LNCAP (cell line): ENCODE measurements around the gene TMTC2.

Experiments
- TF ChIP-seq, protein P1 (sequence below): fragments of 450-650 bp; IDR thresholded peaks from 2 replicates; pipeline ENCODE4 v1.5.1; 2017; ENCODE audit warnings: mild to moderate bottlenecking

TMTC2 gene

DNA sequence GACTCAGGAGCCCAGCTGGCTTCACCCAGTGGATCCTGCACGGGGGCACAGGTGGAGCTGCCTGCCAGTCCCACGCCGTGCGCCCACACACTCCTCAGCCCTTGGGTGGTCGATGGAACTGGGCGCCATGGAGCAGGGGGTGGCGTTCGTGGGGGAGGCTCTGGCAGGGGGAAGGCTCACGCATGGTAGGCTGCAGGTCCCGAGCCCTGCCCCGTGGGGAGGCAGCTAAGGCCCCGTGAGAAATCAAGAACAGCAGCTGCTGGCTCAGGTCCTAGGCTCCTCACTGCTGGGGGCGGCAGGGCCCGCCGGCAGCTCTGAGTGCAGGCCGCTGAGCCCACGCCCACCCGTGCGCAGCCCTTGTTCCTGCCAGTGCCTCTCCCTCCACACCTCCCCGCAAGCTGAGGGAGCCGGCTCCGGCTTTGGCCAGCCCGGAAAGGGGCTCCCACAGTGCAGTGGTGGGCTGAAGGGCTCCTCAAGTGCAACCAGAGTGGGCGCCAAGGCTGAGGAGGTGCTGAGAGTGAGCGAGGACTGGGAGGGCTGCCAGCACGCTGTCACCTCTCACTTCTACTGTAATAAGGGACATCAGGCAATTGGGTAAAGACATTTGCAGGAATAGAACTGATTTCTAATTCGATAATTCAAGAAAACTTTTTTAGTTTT lies 115.4 kb downstream of the TMTC2 start:
- TF ChIP-seq, protein P1, sequence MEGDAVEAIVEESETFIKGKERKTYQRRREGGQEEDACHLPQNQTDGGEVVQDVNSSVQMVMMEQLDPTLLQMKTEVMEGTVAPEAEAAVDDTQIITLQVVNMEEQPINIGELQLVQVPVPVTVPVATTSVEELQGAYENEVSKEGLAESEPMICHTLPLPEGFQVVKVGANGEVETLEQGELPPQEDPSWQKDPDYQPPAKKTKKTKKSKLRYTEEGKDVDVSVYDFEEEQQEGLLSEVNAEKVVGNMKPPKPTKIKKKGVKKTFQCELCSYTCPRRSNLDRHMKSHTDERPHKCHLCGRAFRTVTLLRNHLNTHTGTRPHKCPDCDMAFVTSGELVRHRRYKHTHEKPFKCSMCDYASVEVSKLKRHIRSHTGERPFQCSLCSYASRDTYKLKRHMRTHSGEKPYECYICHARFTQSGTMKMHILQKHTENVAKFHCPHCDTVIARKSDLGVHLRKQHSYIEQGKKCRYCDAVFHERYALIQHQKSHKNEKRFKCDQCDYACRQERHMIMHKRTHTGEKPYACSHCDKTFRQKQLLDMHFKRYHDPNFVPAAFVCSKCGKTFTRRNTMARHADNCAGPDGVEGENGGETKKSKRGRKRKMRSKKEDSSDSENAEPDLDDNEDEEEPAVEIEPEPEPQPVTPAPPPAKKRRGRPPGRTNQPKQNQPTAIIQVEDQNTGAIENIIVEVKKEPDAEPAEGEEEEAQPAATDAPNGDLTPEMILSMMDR: no peak

- TF ChIP-seq, protein P1: no peak
These were observed 116.5 kb downstream of the TMTC2 start for GRCh38 chr12:82803201-82803600.

- TF ChIP-seq, protein P1: no peak
These were observed 117.9 kb downstream of the TMTC2 start for GRCh38 chr12:82804601-82805000.

DNA sequence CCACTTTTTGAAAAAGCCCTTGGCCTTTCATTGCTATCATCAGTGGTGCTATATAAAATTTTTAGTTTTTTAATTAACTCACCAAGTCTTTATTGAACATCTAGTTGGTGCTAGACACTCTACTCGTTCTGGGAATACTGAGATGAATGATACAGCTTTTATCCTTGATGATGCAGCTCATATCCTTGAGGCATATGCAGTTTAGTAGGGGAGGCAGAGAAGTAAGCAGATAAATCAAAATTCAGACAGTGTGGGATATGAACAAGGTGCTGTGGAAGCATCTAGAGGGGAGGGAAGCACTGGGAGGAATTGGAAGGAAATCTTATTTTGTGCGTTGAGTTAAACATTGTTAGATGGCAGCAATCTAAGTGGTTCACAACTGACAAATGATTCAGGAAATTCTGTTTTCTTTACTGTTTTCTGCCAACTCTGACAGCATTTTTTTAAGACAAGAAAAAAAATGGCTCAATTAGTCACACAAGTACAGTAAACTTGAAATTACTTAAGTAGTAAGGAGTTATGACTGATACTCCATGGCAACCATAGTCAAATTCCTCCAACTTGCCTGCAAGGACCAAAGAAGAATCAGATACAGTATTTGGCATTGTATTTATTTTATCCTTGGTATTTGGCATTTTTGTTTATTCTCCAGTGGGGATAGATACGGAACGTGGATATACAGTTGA lies 119.2 kb downstream of the TMTC2 start:
- TF ChIP-seq, protein P1: no peak

GRCh38 chr12:82807132-82807737 lies 120.5 kb downstream of the TMTC2 start:
- TF ChIP-seq, protein P1: no peak

- TF ChIP-seq, protein P1: no peak
These were observed 123.9 kb downstream of the TMTC2 start for GRCh38 chr12:82810568-82810967.

GRCh38 chr12:82817368-82817767 lies 130.7 kb downstream of the TMTC2 start:
- TF ChIP-seq, protein P1: no peak
